Subcutaneous abdominal adipose tissue (tissue), 5 donors: ENCODE measurements around the gene MIDN.
A peak's percentile ranks its signal among the peaks of the same experiment; 100 is the strongest.

ENCODE experiments used
- H3K27ac ChIP-seq: one replicate; pipeline ENCODE4 v1.7.0; 2013; ENCODE audit warnings: low read depth, mild to moderate bottlenecking, inconsistent platforms, low read length, moderate library complexity
- H3K27me3 ChIP-seq, 5 donors: one replicate each; pipeline ENCODE4 v1.7.0; 2013; ENCODE audit warnings: low read length in 5 of 5, inconsistent platforms in 1 of 5; ENCODE audit not compliant: control insufficient read depth in 5 of 5, insufficient read depth in 4 of 5
- H3K36me3 ChIP-seq, 5 donors: one replicate each; pipeline ENCODE4 v1.7.0; 2013; ENCODE audit warnings: low read length in 5 of 5; ENCODE audit not compliant: control insufficient read depth in 5 of 5, insufficient read depth in 5 of 5
- H3K4me1 ChIP-seq, 5 donors: one replicate each; pipeline ENCODE4 v1.7.0; 2013; ENCODE audit warnings: low read length in 5 of 5, mild to moderate bottlenecking in 3 of 5, moderate library complexity in 1 of 5; ENCODE audit not compliant: control insufficient read depth in 5 of 5, insufficient read depth in 5 of 5
- H3K4me3 ChIP-seq, 5 donors: one replicate each; pipeline ENCODE4 v1.7.0; 2013; ENCODE audit warnings: low read length in 5 of 5, low read depth in 1 of 5
- H3K9ac ChIP-seq, 5 donors: one replicate each; pipeline ENCODE4 v1.7.0; 2013; ENCODE audit warnings: low read length in 5 of 5, mild to moderate bottlenecking in 4 of 5, moderate library complexity in 3 of 5
- H3K9me3 ChIP-seq, 5 donors: one replicate each; pipeline ENCODE4 v1.7.0; 2013; ENCODE audit warnings: low read length in 5 of 5; ENCODE audit not compliant: control insufficient read depth in 5 of 5
- donor health status: healthy.
- donor health status: healthy.
- donor health status: healthy.
- donor health status: healthy.
- donor health status: healthy.

MIDN gene

GRCh38 chr19:1220976-1221903, 27.1 kb upstream of the MIDN start:
- Histone ChIP-seq H3K9me3 (no peaks in the 10 kb centered on the region), H3K27me3 (no peaks in the 10 kb centered on the region), H3K4me1 (peaks cover 0 to 42% (median 17%) of the 10 kb centered on the region in 5 donors), H3K9ac (no peak overlapping the region), H3K4me3 (no peak overlapping the region), H3K36me3 (peaks cover 0 to 64% (median 45%) of the 10 kb centered on the region in 5 donors), H3K27ac (no peak overlapping the region)

- peaks cover 0 to 36% (median 17%) of the 10 kb centered on the region in 5 donors for H3K4me1 ChIP-seq
- no peaks in the 10 kb centered on the region for H3K27me3 ChIP-seq
- H3K9me3 ChIP-seq, result no peaks in the 10 kb centered on the region
- no peak overlapping the region for H3K27ac ChIP-seq
- peaks cover 0 to 67% (median 51%) of the 10 kb centered on the region in 5 donors for H3K36me3 ChIP-seq
- no peak overlapping the region for H3K9ac ChIP-seq
- no peak overlapping the region for H3K4me3 ChIP-seq
These were observed 26.5 kb upstream of the MIDN start for GRCh38 chr19:1221904-1222255.

GRCh38 chr19:1222394-1222793, 26.0 kb upstream of the MIDN start:
- Histone ChIP-seq H3K9me3 (no peaks in the 10 kb centered on the region), H3K4me3 (no peak overlapping the region), H3K9ac (peak overlapping the region in 1 of 5 donors; percentile 10), H3K27ac (no peak overlapping the region), H3K27me3 (no peaks in the 10 kb centered on the region), H3K4me1 (peaks cover 0 to 31% (median 17%) of the 10 kb centered on the region in 5 donors), H3K36me3 (peaks cover 0 to 72% (median 56%) of the 10 kb centered on the region in 5 donors)

GRCh38 chr19:1223018-1223855, 25.1 kb upstream of the MIDN start:
- H3K27me3 ChIP-seq, result no peaks in the 10 kb centered on the region
- H3K4me3 ChIP-seq, result no peak overlapping the region
- H3K36me3 ChIP-seq, result peaks cover 0 to 76% (median 61%) of the 10 kb centered on the region in 5 donors
- no peak overlapping the region for H3K27ac ChIP-seq
- H3K9ac ChIP-seq, result peak overlapping the region in 1 of 5 donors; percentile 10
- H3K9me3 ChIP-seq, result no peaks in the 10 kb centered on the region
- peaks cover 0 to 23% (median 12%) of the 10 kb centered on the region in 5 donors for H3K4me1 ChIP-seq

GRCh38 chr19:1224047-1224825, 24.1 kb upstream of the MIDN start:
- peaks cover 0 to 74% (median 61%) of the 10 kb centered on the region in 5 donors for H3K36me3 ChIP-seq
- no peaks in the 10 kb centered on the region for H3K27me3 ChIP-seq
- no peaks in the 10 kb centered on the region for H3K9me3 ChIP-seq
- no peak overlapping the region for H3K4me3 ChIP-seq
- peak overlapping the region in 1 of 5 donors; percentile 43 for H3K9ac ChIP-seq
- no peak overlapping the region for H3K27ac ChIP-seq
- H3K4me1 ChIP-seq, result peaks cover 0 to 15% (median 7%) of the 10 kb centered on the region in 5 donors

GRCh38 chr19:1224847-1225246, 23.5 kb upstream of the MIDN start:
- Histone ChIP-seq H3K27me3 (no peaks in the 10 kb centered on the region), H3K9me3 (no peaks in the 10 kb centered on the region), H3K27ac (no peak overlapping the region), H3K4me1 (peaks cover 0 to 15% (median 7%) of the 10 kb centered on the region in 5 donors), H3K36me3 (peaks cover 0 to 72% (median 60%) of the 10 kb centered on the region in 5 donors), H3K9ac (peak overlapping the region in 1 of 5 donors; percentile 43), H3K4me3 (no peak overlapping the region)

- Histone ChIP-seq H3K36me3 (peaks cover 0 to 64% (median 53%) of the 10 kb centered on the region in 5 donors), H3K27me3 (no peaks in the 10 kb centered on the region), H3K9ac (no peak overlapping the region), H3K27ac (no peak overlapping the region), H3K9me3 (no peaks in the 10 kb centered on the region), H3K4me3 (no peak overlapping the region), H3K4me1 (peaks cover 0 to 15% (median 7%) of the 10 kb centered on the region in 5 donors)
These were observed 22.8 kb upstream of the MIDN start for GRCh38 chr19:1225440-1226226.

- no peaks in the 10 kb centered on the region for H3K27me3 ChIP-seq
These were observed 22.2 kb upstream of the MIDN start for GRCh38 chr19:1226227-1226518.

More at GRCh38 chr19:1226227-1226518, 22.2 kb upstream of the MIDN start:
- no peak overlapping the region for H3K9ac ChIP-seq
- H3K27ac ChIP-seq, result no peak overlapping the region
- H3K36me3 ChIP-seq, result peaks cover 0 to 59% (median 48%) of the 10 kb centered on the region in 5 donors
- H3K4me1 ChIP-seq, result peaks cover 0 to 14% (median 6%) of the 10 kb centered on the region in 5 donors
- no peaks in the 10 kb centered on the region for H3K9me3 ChIP-seq
- no peak overlapping the region for H3K4me3 ChIP-seq
